Body of pancreas (tissue), 4 donors: ENCODE data around the gene ACVR1. TPM values are rescaled to one million over a fixed set of nuclear protein-coding genes. Genes with fewer than 3 reads are reported as not detected.

Experiments
- ATAC-seq: fragments of 150-250 bp; one replicate; pipeline ENCODE4 v1.9.1; 2016
- DNase-seq, 4 donors: peaks; one replicate each; pipeline ENCODE4 v3.0.0-alpha.2; 2019
- H3K27ac ChIP-seq, 4 donors: fragments of 200-600 bp; sonication (generic); 1 replicate in 3 of 4; 2 replicates in 1 of 4; pipeline versions ENCODE4 v1.5.1 to v1.6.1; 2016 to 2019; ENCODE audit warnings: mild to moderate bottlenecking in 1 of 4, mixed read lengths in 1 of 4, moderate library complexity in 1 of 4
- H3K27me3 ChIP-seq, 2 donors: fragments of 200-600 bp; sonication (generic); one replicate each; pipeline ENCODE4 v1.6.0; 2016; ENCODE audit warnings: mild to moderate bottlenecking in 1 of 2
- H3K36me3 ChIP-seq, 2 donors: fragments of 200-600 bp; sonication (generic); replicated peaks in 1 of 2; 2 replicates each; pipeline ENCODE4 v1.5.1; 2016; ENCODE audit warnings: low read depth in 2 of 2; ENCODE audit not compliant: insufficient read depth in 1 of 2
- H3K4me1 ChIP-seq: fragments of 200-600 bp; sonication (generic); one replicate; pipeline ENCODE4 v1.6.0; 2016
- H3K4me3 ChIP-seq, 2 donors: fragments of 200-600 bp; sonication (generic); 1 replicate in 1 of 2; 2 replicates in 1 of 2; pipeline ENCODE4 v1.5.1; 2016 to 2019
- H3K9me3 ChIP-seq, 3 donors: fragments of 200-600 bp; sonication (generic); 1 replicate in 2 of 3; 2 replicates in 1 of 3; pipeline ENCODE4 v1.5.1; 2016
- CTCF ChIP-seq, 7 experiments: fragments of 450-650 bp in 4 of 7; fragments of 200-600 bp in 3 of 7; sonication (generic) in 3 of 7; IDR thresholded peaks; one replicate each; pipeline ENCODE4 v1.5.1; 2016 to 2019; ENCODE audit warnings: antibody characterized with exemption in 7 of 7
- POLR2A ChIP-seq, 3 donors: fragments of 450-650 bp; IDR thresholded peaks; one replicate each; pipeline ENCODE4 v1.6.1; 2016; ENCODE audit warnings: antibody characterized with exemption in 3 of 3, mild to moderate bottlenecking in 2 of 3
- WGBS, 2 donors: methylation state at CpG; one replicate each; pipeline ENCODE4 v1.1.5; 2017; 5-methylcytosine and 5-hydroxymethylcytosine counted together
- intact Hi-C: fragments of 100-400 bp; cut with DNase I; formaldehyde crosslinking; loops from one replicate; pipeline ENCODE4 v1.15.1; 2023
- total RNA-seq, 2 donors: library from RNA; depleted of rRNA; stranded (reverse); fragments of >200 nt; gene quantifications; one replicate each; pipeline ENCODE4 v1.1.0, GENCODE V29; 2016

The ACVR1 gene
- total RNA-seq, 2 donors from 2014 or later, result 14.0 to 18.5 TPM

- H3K4me3 ChIP-seq, result no peak overlapping the region
- 11 to 23% methylated on average over 4 of the region's 4 CpGs for WGBS, 2 donors
- ATAC-seq, result peak; percentile 90
- peak overlapping the region; percentile 71 to 91 (median 79) for H3K27ac ChIP-seq
- no peak for TF ChIP-seq CTCF (IDR thresholded peaks at IDR 0.05)
- peak in 1 of 3 donors; percentile 19 for TF ChIP-seq POLR2A (IDR thresholded peaks at IDR 0.05)
- intact Hi-C loops, result no loop called here
- peak; percentile 69 to 83 (median 77) for DNase-seq
- peaks cover 71% of the 10 kb centered on the region for H3K4me1 ChIP-seq
- no peaks in the 10 kb centered on the region for H3K9me3 ChIP-seq
- H3K27me3 ChIP-seq, result no peaks in the 10 kb centered on the region
- H3K36me3 ChIP-seq, result no peaks in the 10 kb centered on the region
Observed at GRCh38 chr2:157838442-157839161, 37.5 kb downstream of the ACVR1 start.

- Histone ChIP-seq H3K9me3 (no peaks in the 10 kb centered on the region), H3K27ac (peak overlapping the region; percentile 71 to 91 (median 79)), H3K4me1 (peaks cover 67% of the 10 kb centered on the region), H3K27me3 (no peaks in the 10 kb centered on the region), H3K36me3 (no peaks in the 10 kb centered on the region), H3K4me3 (no peak overlapping the region)
- peak; percentile 44 to 60 (median 52) for DNase-seq
- TF ChIP-seq CTCF (IDR thresholded peaks at IDR 0.05), result no peak
- peak in 1 of 3 donors; percentile 22 for TF ChIP-seq POLR2A (IDR thresholded peaks at IDR 0.05)
- ATAC-seq, result peak; percentile 39
- 2 to 3% methylated on average over 13 of the region's 13 CpGs for WGBS, 2 donors
- intact Hi-C loops, result no loop called here
Observed at GRCh38 chr2:157837851-157838441, 38.2 kb downstream of the ACVR1 start.

GRCh38 chr2:157836531-157836930 is 39.6 kb downstream of the ACVR1 start:
- Histone ChIP-seq H3K36me3 (no peaks in the 10 kb centered on the region), H3K4me3 (no peak overlapping the region), H3K9me3 (no peaks in the 10 kb centered on the region), H3K27me3 (no peaks in the 10 kb centered on the region), H3K27ac (no peak overlapping the region), H3K4me1 (peaks cover 58% of the 10 kb centered on the region)
- DNase-seq, result no peak
- WGBS, 2 donors, result 66 to 80% methylated on average over 3 of the region's 3 CpGs
- TF ChIP-seq POLR2A (IDR thresholded peaks at IDR 0.05) (no peak), CTCF (IDR thresholded peaks at IDR 0.05) (no peak)
- no peak for ATAC-seq
- intact Hi-C loops, result no loop called here

- Histone ChIP-seq H3K4me1 (peaks cover 57% of the 10 kb centered on the region), H3K4me3 (no peak overlapping the region), H3K27me3 (no peaks in the 10 kb centered on the region), H3K27ac (no peak overlapping the region), H3K9me3 (no peaks in the 10 kb centered on the region), H3K36me3 (no peaks in the 10 kb centered on the region)
- no peak for TF ChIP-seq POLR2A (IDR thresholded peaks at IDR 0.05)
- no peak for TF ChIP-seq CTCF (IDR thresholded peaks at IDR 0.05)
- DNase-seq (no peak), ATAC-seq (no peak)
- intact Hi-C loops, result no loop called here
- 83 to 92% methylated on average over 1 of the region's 1 CpG for WGBS, 2 donors
Observed at GRCh38 chr2:157835425-157835824, 40.7 kb downstream of the ACVR1 start.
